ENCODE data around the gene ACADS.

- TF ChIP-seq CTCF (IDR thresholded peaks at IDR 0.05) (no peak), POLR2A (IDR thresholded peaks at IDR 0.05) (no peak)
Observed at GRCh38 chr12:120722784-120723183, 2.8 kb upstream of the ACADS start.
